Coronary artery (tissue), 2 donors: ENCODE data around the gene MGAT3.
A peak's percentile ranks its signal among the peaks of the same experiment; 100 is the strongest.

Source experiments
- DNase-seq: peaks from one replicate; pipeline ENCODE4 v3.0.0-alpha.2; 2017; ENCODE audit warnings: low spot score
- H3K27ac ChIP-seq, 2 donors: fragments of 200-600 bp; sonication (generic); one replicate each; pipeline ENCODE4 v1.5.1; 2016 to 2019
- H3K4me3 ChIP-seq: fragments of 200-600 bp; sonication (generic); 2 replicates; pipeline ENCODE4 v1.5.1; 2016; ENCODE audit warnings: mild to moderate bottlenecking, moderate library complexity
- TF ChIP-seq, protein P1 (sequence below): fragments of 200-600 bp; sonication (generic); IDR thresholded peaks from one replicate; pipeline ENCODE4 v1.5.1; 2019; ENCODE audit warnings: antibody characterized with exemption

MGAT3 gene

GRCh38 chr22:39429186-39429585, 27.6 kb upstream of the MGAT3 start:
- H3K4me3 ChIP-seq, result no peak overlapping the region
- TF ChIP-seq, protein P1, sequence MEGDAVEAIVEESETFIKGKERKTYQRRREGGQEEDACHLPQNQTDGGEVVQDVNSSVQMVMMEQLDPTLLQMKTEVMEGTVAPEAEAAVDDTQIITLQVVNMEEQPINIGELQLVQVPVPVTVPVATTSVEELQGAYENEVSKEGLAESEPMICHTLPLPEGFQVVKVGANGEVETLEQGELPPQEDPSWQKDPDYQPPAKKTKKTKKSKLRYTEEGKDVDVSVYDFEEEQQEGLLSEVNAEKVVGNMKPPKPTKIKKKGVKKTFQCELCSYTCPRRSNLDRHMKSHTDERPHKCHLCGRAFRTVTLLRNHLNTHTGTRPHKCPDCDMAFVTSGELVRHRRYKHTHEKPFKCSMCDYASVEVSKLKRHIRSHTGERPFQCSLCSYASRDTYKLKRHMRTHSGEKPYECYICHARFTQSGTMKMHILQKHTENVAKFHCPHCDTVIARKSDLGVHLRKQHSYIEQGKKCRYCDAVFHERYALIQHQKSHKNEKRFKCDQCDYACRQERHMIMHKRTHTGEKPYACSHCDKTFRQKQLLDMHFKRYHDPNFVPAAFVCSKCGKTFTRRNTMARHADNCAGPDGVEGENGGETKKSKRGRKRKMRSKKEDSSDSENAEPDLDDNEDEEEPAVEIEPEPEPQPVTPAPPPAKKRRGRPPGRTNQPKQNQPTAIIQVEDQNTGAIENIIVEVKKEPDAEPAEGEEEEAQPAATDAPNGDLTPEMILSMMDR, result no peak
- DNase-seq, result no peak
- H3K27ac ChIP-seq, result no peak overlapping the region

DNA sequence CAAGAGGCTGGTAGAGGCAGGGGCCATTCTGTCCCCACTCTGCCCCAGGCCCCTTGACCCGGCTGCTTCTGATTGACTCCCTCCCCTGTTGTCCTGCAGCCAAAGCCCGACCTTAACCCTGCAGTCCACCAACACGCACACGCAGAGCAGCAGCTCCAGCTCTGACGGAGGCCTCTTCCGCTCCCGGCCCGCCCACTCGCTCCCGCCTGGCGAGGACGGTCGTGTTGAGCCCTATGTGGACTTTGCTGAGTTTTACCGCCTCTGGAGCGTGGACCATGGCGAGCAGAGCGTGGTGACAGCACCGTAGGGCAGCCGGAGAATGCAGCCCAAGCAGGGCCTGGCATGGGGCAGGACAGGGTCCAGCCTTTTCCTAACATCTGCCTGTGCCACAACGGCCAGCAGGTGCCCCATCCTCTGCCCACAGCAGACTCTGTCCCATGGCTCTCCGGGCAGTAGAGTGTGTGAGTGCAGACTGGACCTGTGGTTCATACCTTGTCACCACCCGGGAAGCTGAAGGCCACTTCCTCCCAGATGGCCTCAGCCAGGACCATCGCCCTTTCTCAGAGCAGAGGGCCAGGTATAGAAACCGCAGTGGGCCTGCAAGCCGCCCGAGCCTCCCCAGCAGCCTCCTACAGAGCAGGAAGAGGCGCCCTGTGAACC, 26.8 kb upstream of the MGAT3 start:
- Histone ChIP-seq H3K4me3 (no peak overlapping the region), H3K27ac (peak overlapping the region; percentile 86 to 88)
- TF ChIP-seq, protein P1, result no peak
- no peak for DNase-seq

GRCh38 chr22:39430576-39431150, 26.1 kb upstream of the MGAT3 start:
- H3K4me3 ChIP-seq, result no peak overlapping the region
- peak overlapping the region; percentile 86 to 88 for H3K27ac ChIP-seq
- TF ChIP-seq, protein P1, result no peak
- no peak for DNase-seq

- Histone ChIP-seq H3K4me3 (peak overlapping the region; percentile 45), H3K27ac (peak overlapping the region; percentile 86 to 88)
- no peak for DNase-seq
- TF ChIP-seq, protein P1, result no peak
Observed at GRCh38 chr22:39431216-39431801, 25.5 kb upstream of the MGAT3 start.

DNA sequence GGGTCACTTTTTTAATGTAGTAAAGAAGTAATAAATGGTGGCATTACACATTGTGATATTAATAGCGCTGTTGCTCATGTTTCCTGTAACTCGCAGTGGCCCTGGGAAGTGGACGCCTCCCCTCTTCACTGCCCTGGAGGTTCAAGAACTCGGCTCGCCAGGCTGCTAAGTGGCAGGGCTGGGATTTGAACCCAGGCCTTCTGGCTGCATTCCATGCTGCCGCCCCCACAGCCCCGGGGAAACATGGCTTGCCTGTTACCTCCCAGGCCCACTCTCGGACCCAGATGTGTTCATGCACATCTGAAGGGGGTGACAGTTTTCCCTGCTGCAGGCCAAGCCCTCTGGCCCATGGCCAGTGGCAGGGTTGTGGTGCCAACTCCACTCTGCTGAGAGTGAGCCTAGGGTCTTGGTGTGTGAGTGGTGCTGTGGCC, 25.0 kb upstream of the MGAT3 start:
- peak overlapping the region; percentile 86 to 88 for H3K27ac ChIP-seq
- DNase-seq, result no peak
- peak overlapping the region; percentile 45 for H3K4me3 ChIP-seq
- TF ChIP-seq, protein P1, result no peak

- TF ChIP-seq, protein P1, result no peak
- no peak for DNase-seq
Observed at GRCh38 chr22:39432361-39432811, 24.4 kb upstream of the MGAT3 start.

More at GRCh38 chr22:39432361-39432811, 24.4 kb upstream of the MGAT3 start:
- Histone ChIP-seq H3K4me3 (no peak overlapping the region), H3K27ac (peak overlapping the region; percentile 86 to 88)
